ENCODE results near the gene CNOT3. TPM values are rescaled to one million over a fixed set of nuclear protein-coding genes. Genes with fewer than 3 reads are reported as not detected.

The CNOT3 gene
- total RNA-seq, 1 experiment from 2014 or later = 30.3 TPM

- DNase-seq (ENCODE audit: low read depth) = peak; percentile 93
Measured at GRCh38 chr19:54115109-54116063, 22.2 kb upstream of the CNOT3 start, which contains the start of the genes PRPF31 and TFPT. TSS of gene PRPF31 (plus strand) at chr19:54115754. CDS start at chr19:54118279, 2,525 bp downstream. TSS of gene TFPT (minus strand) at chr19:54115657. CDS start at chr19:54115269, 388 bp downstream.

DNA sequence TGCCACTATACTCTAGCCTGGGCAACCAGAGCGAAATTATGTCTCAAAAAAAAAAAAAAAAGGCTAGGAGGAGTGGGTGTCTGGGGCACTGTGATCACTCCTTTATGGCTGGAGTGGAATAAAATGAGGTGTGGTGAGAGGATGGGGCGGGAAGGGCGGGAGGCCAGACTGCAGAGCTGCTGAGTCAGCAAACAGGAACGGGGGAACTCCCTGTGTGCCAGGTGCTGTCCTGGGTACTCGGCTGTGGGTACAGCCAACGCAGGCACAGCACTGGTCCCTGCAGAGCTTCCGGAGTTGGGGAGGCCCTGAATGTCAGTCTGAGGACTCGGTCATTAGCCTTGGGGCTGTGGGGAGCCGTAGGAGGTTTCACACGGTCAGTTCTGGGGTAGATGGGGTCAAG lies 16.3 kb upstream of the CNOT3 start:
- DNase-seq (ENCODE audit: low read depth) = no peak

- DNase-seq (ENCODE audit: low read depth) = no peak
Measured at GRCh38 chr19:54123682-54124081, 13.9 kb upstream of the CNOT3 start.

DNA sequence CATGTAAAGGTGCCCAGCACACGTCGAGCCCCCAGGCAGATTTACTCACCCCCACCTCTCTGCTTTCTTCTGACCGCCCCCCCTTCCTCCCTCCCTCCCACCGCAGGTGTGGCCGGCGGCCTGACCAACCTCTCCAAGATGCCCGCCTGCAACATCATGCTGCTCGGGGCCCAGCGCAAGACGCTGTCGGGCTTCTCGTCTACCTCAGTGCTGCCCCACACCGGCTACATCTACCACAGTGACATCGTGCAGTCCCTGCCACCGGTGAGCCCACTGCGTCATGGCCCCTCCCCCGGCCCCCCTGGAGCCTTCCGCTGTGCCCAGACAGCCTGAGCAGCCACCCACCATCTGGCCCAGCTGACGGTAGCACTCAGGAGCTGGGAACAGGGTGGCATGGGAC lies 13.2 kb upstream of the CNOT3 start:
- no peak for DNase-seq (ENCODE audit: low read depth)

- DNase-seq (ENCODE audit: low read depth) = no peak
Measured at GRCh38 chr19:54125713-54126112, 11.8 kb upstream of the CNOT3 start.

- DNase-seq (ENCODE audit: low read depth) = no peak
Measured at GRCh38 chr19:54127688-54128440, 9.7 kb upstream of the CNOT3 start.

- DNase-seq (ENCODE audit: low read depth) = no peak
Measured at GRCh38 chr19:54128441-54128725, 9.2 kb upstream of the CNOT3 start.

DNA sequence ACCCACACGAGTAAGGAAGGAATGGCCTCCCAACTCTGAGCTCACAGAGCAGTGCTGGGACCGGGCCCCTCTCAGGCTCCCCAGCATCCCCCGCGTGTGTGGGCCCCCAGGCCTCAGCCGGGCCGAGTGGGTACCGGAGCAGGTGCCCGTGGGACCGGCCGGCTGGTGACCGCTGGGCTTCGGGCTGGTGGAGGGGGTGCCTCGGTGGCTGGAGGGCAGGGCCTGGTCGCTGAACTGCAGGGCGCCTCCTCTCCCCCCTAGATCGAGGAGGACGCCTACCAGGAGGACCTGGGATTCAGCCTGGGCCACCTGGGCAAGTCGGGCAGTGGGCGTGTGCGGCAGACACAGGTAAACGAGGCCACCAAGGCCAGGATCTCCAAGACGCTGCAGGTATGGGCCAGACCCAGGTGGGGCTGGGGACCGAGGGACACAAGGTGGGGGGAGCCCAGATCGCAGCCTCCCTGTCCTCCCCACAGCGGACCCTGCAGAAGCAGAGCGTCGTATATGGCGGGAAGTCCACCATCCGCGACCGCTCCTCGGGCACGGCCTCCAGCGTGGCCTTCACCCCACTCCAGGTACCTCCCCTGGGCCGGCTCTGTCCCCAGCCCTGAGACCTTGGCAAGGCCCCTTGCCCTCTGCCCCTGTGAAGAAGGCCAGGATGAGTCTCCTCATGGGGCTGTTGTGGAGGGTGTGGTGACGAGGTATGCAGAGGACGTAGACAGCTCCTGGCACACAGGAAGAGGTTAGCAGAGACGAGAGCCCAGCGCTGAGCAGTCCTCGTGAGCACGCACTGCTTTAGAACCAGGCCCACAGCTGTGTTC lies 8.6 kb upstream of the CNOT3 start:
- no peak for DNase-seq (ENCODE audit: low read depth)

DNA sequence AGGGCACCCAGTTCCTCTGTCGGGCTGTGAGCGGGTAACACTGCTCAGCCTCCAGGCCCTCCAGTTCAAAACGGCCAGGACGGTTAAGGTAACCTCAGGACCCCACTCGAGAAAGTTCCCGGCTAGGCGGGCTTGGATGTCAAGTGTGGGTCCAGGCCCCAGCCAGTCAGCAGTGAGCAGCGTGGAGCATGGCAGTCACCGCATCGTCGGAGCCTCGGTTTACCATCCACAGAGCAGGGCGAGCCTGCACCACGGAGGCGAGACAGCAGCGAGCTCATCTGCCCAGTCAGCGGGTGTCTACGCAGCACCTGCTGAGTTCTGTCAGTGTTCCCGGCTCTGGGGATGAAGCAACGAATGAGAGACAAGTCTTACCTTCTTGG lies 8.0 kb upstream of the CNOT3 start:
- DNase-seq (ENCODE audit: low read depth) = no peak

DNA sequence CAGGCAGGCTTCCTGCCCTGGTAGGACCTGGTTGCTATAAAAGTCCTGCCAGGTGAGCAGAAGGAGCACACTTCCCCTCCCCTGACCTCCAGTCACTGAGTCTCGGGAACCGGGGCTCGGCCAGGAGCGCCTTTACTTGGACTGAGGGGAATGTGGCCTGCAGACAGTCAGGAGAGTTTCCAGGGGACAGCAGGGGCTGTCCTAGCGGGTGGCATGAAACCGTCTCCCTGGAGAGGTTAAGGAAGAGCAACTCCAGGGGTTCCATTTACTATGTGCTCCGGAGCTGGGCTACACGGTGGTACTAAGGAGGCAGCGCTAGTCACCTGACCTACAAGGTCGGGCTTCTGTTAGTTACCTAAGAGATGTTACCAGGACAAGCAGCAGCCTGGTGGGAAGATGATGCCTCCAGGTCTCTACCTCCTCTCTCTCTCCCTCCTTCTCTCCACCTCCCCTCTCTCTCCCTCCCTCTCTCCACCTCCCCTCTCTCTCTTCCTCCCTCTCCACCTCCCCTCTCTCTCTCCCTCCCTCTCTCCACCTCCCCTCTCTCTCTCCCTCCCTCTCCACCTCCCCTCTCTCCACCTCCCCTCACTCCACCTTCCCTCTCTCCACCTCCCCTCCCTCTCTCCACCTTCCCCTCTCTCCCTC lies 4.1 kb upstream of the CNOT3 start:
- peak; percentile 57 for DNase-seq (ENCODE audit: low read depth)

DNA sequence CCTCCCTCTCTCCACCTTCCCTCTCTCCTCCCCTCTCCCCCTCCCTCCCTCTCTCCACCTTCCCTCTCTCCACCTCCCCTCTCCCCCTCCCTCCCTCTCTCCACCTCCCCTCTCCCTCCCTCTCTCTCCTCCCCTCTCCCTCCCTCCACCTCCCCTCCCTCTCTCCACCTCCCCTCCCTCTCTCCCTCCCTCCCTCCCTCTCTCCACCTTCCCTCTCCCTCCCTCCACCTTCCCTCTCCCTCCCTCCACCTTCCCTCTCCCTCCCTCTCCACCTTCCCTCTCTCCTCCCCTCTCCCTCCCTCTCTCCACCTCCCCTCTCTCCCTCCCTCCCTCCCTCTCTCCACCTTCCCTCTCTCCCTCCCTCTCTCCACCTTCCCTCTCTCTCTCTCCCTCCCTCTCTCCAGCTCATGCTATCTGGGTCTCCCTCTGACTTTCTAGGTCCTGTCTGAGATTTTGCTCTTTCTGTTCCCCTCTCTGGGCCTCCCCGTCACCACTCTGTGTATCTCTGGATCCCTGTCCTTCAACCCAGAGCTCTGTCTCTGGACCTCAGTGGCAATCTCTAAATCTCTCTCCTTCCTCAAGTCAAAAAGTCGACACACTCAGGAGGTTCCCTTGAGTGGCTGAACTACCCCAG lies 3.5 kb upstream of the CNOT3 start:
- no peak for DNase-seq (ENCODE audit: low read depth)

GRCh38 chr19:54136086-54136863 lies 1.3 kb upstream of the CNOT3 start:
- DNase-seq (ENCODE audit: low read depth) = no peak

DNA sequence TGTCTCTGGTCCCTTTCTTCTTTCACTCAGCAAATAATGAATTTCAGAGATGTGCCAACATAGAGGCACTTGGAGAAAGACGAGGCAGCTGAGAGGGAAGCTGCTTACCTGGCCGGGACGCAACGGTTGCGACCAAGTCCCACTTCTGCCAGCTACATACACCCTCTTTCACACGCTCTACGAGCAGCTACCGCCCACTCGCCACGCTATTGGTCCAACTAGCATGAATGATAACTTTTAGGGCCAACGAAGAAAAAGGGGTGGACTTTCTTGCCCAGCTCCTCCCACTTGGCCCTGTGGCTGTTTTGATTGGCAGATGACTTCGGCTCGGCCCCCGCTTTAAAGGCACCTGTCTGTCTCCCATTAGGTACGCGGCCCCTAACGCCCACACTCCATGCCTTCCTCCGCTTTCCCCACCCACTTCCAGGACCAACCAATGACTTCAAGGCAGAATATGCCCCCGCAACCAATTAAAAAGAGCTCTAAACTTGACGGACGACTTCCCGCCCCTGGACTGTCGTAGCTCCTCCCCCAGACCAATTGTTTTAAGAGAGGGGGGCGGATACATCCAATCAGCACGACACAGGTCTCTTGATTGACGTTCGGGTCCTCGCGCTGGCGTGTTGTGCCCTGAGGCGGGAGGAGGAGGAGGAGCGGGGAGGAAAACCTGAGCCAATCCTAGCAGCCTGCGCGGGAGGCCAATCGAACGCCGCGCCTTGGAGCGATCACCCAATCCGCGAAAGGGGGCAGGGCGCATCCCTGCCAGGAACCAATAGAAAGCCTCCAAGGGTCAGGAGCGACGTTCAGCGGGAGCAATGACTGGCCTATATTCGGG lies 481 bp upstream of the CNOT3 start:
- DNase-seq (ENCODE audit: low read depth) = peak; percentile 100

DNA sequence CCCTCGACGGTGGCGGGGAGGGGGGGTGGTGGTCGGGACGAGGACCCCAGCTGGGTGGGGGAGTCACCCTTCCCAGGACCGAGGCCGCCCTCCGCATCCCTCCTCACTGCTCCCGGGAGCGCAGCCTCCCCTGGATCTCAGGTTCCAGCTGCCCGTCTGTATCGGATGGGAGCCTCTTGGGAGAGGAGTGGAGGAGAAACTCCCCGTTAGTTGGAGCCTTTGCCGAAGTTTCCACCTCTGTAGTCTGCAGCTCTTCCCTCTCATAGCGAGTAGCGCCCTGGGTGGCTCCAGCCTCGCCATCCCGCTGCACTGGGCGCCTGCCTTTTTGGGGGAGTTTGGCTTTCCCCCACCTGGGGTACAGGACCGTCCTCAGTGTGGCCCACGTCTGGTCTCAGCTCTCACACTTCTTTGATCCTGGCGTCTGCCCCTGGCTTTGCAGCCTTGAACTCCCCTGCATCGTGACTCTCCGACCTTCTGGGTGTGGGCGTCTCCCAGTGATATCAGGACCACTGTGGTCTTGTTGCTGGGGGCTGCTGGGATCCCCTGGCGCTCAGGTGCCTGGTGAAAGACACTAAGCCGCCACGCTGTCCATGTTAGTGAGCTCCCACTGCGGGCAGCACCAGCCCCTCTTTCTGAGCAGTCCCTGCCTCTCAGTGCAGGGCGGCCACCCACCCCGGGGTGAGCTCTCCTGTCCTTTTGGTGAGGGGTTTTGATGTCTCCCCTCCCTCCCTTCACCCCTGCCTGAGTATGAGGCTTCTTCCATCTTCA lies 1.1 kb downstream of the CNOT3 start:
- DNase-seq (ENCODE audit: low read depth) = no peak

GRCh38 chr19:54141356-54141755 lies 3.8 kb downstream of the CNOT3 start:
- DNase-seq (ENCODE audit: low read depth) = no peak

DNA sequence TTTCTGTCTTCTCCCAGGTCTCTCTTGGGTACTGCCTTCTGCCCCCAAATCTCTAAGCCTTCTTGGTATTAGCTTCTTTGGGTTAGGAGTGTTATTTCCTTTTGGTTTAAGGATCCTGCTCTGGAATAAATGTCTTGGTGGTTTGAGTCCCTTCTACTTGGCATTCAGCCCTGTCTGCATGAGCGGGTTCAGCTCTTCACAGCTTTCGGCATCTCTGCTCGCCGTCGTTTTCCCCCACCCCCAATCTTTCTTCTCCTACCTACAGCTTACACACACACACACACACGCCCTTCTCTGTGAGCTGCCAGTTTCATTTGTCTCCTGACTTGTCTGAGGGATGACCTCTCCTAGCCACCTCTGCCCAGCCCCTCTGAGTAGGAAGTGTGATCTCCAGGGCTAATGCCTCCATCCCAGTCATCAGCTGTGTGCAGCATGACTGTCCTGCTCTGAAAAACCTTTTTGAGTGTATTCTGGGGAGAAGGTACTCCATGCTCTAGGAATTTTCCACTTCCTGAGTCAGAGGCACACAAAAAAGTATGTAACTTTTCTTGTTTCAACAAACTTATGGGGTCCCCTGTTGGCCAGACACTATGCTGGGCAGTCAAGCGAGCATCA lies 4.7 kb downstream of the CNOT3 start:
- DNase-seq (ENCODE audit: low read depth) = no peak

- DNase-seq (ENCODE audit: low read depth) = no peak
Measured at GRCh38 chr19:54145541-54146158, 8.1 kb downstream of the CNOT3 start.

All from HT1080 (cell line).